GM18505 (cell line): ENCODE results near the gene TCFL5.
A peak's percentile ranks its signal among the peaks of the same experiment; 100 is the strongest.

Experiments
- ATAC-seq: cut with Tn5 transposase; IDR thresholded peaks from one replicate; pipeline ENCODE4 v1.9.1; 2021; ENCODE audit not compliant: unreplicated experiment
- POLR2A ChIP-seq: IDR thresholded peaks from 4 replicates; pipeline ENCODE4 v1.6.1; 2011; ENCODE audit warnings: borderline replicate concordance; ENCODE audit not compliant: insufficient read depth, insufficient read length; ENCODE audit errors: extremely low read depth

The TCFL5 gene

DNA sequence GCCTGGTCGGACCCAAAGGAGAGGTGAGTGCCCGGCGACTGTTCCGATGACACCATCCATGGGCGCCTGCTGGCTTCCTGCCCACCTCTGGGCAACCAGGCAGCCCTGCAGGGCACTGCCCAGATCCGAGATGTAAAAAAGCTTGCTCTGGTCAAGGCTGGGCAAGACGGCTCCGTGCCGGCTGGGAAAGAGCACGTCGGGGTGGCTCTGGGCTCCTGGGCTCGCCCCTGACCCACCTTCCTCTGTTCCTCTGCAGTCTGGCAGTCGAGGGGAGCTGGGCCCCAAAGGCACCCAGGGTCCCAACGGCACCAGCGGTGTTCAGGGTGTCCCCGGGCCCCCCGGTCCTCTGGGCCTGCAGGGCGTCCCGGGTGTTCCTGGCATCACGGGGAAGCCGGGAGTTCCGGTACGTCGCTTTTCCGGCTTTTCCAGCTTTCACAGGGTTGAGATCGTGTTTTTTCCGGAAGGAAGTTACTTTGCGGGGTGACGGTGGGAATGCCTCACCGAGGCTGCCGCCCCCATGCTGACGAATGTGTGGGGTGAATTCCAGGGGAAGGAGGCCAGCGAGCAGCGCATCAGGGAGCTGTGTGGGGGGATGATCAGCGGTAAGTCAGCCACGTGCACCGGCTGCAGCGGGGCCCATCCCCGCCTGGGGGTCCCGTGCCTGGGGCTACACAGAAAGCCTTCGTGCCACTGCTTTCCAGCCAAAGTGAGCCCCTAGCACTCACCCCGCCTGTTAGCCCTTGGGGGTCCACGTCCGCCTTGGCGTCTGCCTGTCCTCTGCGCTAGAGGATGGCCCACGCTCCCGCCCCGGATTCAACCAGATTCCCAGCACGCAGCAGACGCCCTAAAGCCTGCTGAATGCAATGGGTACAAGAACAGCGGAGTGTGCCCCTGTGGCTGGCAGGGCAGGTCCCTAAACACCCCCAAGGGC, 25.4 kb downstream of the TCFL5 start:
- TF ChIP-seq POLR2A = no peak
- ATAC-seq = no peak

DNA sequence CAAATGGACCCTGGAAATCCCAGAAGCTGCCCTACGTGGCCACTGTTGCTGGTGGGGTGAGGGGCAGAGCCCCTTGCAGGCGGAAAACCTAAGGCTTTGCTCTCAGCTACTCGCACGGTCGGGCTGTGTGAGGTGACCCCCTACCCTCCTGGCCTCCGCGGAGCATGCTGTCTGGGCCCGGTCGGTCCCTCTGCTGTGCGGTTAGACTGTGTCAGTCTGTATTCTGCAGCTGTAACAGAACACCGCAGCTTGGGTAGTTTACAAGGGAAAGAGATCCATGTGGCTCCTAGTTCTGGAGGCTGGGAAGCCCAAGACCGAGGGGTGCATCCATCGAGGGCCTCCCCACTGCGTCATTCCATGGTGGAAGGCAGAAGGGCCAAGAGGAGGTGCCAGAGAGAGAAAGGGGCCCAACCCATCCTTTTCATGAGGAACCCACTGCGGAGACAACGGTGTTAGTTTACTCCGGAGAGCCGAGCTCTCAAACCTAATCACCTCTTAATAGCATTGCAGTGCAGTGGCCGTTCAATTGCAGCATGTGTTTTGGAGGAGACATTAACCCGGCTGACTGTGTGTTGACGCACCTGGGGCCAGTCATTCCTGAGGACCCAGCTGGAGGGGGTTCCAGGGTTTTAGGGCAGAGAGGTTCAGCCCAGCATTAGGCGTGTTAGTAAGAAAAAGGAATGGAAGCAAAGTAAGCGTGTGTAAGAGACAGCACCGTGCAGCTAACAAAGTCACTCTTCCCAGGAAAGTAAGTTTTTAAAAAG, 26.5 kb downstream of the TCFL5 start:
- no peak for TF ChIP-seq POLR2A
- no peak for ATAC-seq

DNA sequence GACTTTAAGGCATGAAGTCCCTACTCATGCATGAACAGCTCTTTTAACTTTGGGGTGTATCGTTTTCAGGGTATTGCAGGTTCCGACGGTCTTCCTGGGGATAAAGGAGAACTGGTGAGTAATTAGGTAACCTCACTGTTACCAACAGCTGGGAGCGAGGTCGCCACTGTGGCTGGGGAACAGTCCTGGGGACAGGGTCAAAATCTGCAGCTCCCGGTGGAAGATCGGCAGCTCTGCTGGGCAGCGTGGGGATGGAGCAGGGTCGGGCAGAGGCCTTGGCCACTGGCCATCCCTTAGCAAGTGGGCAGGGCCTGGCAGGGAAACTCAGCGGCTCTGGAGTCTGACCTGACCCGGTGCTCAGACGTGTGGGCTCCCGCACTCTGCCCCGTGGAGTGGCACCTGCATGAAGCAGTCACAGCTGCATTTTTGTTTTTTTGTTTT, 28.7 kb downstream of the TCFL5 start:
- no peak for ATAC-seq

GRCh38 chr20:62832212-62832922, 29.3 kb downstream of the TCFL5 start:
- peak; percentile 37 for ATAC-seq
- TF ChIP-seq POLR2A = no peak

More for the DNA sequence above, 28.7 kb downstream of the TCFL5 start:
- TF ChIP-seq POLR2A = no peak

DNA sequence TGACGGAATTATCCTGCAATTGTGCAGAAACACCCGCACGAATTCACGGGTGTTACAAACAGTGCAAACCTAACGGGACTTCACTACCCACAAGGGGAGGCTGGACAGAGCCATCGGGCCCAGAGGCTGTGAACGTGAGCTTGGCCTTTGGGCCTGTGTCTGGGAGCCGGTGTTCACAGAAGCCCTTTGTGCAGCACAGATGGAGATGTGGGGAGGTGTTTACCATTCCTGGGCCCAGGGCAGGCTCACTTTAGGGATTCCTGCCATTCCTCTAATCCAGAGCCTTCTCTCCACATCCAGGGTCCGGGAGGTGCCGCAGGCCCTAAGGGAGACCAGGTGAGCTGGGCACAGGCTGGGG, 29.8 kb downstream of the TCFL5 start:
- no peak for ATAC-seq
- no peak for TF ChIP-seq POLR2A

DNA sequence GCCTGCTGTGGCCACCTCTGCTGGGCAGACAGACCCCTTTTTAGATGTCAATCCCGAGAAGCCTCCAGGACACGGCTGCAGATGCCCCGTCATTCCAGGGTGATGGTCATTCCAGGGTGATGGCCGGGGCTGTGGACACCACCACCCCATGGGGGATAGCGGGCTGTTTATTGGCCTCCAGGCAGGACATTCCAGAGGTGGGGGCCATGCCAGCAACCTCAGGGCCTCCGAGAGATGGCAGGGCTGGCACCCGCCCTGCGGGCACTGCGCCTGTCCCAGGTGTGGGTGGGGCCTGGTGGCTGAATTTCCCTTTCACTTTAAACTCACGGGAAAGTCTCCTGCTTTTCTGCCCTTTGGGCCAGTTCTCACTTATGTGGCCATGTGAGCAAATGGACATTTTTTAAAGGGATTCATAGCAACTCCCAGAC, 30.2 kb downstream of the TCFL5 start:
- TF ChIP-seq POLR2A = no peak
- no peak for ATAC-seq

DNA sequence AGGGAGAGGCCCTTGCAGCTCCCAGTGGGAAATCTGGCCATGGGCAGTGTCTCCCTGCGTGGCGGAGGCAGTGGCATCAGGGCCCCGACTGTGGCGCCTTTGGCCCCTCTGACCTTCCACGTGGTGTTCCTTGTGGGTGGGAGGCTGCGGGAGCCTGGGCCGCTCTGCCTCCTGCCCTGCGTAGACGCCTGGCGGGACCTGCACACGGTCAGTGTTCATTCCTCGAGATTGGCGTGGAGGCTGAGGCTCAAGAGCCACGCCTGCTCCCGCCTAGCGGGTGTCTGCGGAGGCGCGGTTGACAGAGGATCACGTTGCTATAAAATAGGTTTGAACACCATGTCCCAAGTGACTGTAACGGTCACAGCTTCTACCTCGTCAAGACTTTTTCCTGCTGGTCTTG, 30.8 kb downstream of the TCFL5 start:
- TF ChIP-seq POLR2A = no peak
- no peak for ATAC-seq

DNA sequence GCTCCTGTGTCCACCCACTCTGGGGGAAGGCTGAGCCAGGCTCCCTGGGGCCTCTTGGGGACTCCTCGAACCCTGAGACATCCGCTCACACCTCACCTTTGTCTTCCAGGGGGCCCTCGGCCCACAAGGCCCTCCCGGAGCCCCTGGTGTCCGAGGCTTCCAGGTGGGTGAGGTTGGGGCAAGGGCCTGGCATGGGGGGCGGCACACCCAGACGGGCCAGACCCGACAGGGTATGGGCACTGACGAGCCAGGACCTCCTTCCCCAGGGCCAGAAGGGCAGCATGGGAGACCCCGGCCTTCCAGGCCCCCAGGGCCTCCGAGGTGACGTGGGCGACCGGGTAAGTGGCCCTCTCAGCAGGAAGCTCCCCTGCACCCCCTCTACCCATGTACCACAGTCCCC, 31.4 kb downstream of the TCFL5 start:
- ATAC-seq = no peak
- TF ChIP-seq POLR2A = no peak

GRCh38 chr20:62829231-62830230, 32.1 kb downstream of the TCFL5 start:
- no peak for ATAC-seq

GRCh38 chr20:62828511-62829230, 33.0 kb downstream of the TCFL5 start:
- ATAC-seq = no peak
- no peak for TF ChIP-seq POLR2A

More at GRCh38 chr20:62829231-62830230, 32.1 kb downstream of the TCFL5 start:
- TF ChIP-seq POLR2A = no peak

DNA sequence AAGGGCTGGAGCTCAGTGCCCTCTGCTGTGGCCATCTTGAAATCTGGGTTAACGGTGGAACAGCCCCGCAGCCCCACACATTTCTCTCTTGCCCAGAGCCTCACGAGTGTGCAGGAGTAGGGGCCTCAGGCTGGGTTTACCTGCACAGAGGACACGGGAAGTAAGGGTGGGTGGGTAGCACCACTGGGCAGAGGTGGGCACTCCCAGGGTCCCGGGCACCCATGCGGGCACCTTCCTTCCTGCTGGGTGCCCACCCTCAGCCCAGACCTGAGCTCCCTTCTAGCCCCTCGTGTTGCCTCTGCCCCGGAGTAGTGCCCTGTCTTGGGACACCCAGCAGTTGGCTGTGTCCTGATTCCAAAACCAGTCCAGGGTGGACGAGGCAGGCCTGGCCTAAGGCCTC, 33.6 kb downstream of the TCFL5 start:
- no peak for TF ChIP-seq POLR2A
- no peak for ATAC-seq
